ENCODE data around the gene PCARE. TPM values are rescaled to one million over a fixed set of nuclear protein-coding genes. Genes with fewer than 3 reads are reported as not detected.

PCARE gene
- total and polyA plus RNA-seq, 2 experiments from 2014 or later, result not detected

GRCh38 chr2:29066271-29066860 lies 8.0 kb downstream of the PCARE start:
- no peaks in the 10 kb centered on the region for H3K27me3 ChIP-seq (ENCODE audit: insufficient read depth)
- peaks cover 17% of the 10 kb centered on the region for H3K4me1 Mint-ChIP-seq
- H3K27ac Mint-ChIP-seq, result no peak overlapping the region
- H3K4me2 ChIP-seq, result no peak overlapping the region
- H3F3A ChIP-seq (replicated peaks; ENCODE audit: low read depth), result no peaks in the 10 kb centered on the region
- no peaks in the 10 kb centered on the region for H3K9me3 Mint-ChIP-seq
- H3K36me3 ChIP-seq (ENCODE audit: insufficient read depth), result no peaks in the 10 kb centered on the region
- no peaks in the 10 kb centered on the region for H4K20me1 ChIP-seq (replicated peaks; ENCODE audit: insufficient read depth)
- H3K27me3 Mint-ChIP-seq (ENCODE audit: insufficient read depth, low read depth, poor library complexity), result peaks cover 7% of the 10 kb centered on the region
- TF ChIP-seq STAT1 (IDR thresholded peaks at IDR 0.05; ENCODE audit: unreplicated experiment), result no peak
- TF ChIP-seq REST (IDR thresholded peaks at IDR 0.05; ENCODE audit: unreplicated experiment), result no peak
- TF ChIP-seq POLR2AphosphoS5 (IDR thresholded peaks at IDR 0.05; ENCODE audit: low read depth), result no peak
- TF ChIP-seq CTCF (conservative IDR thresholded peaks at IDR 0.05; ENCODE audit: low read depth in 2 of 2), result no peak
- no peak for TF ChIP-seq EZH2phosphoT487 (IDR thresholded peaks at IDR 0.05; ENCODE audit: unreplicated experiment)
- TF ChIP-seq ETS1 (IDR thresholded peaks at IDR 0.05), result no peak
- no peak for TF ChIP-seq NANOG (IDR thresholded peaks at IDR 0.05; ENCODE audit: borderline replicate concordance)
- no peaks in the 10 kb centered on the region for H3K9me2 ChIP-seq (ENCODE audit: insufficient read depth)
- H3K4me1 ChIP-seq (ENCODE audit: insufficient read depth), result no peaks in the 10 kb centered on the region; the same call in 1 of the 2 replicates
- ATAC-seq (no peak), DNase-seq (ENCODE audit: low spot score) (no peak)
- no peak overlapping the region for H3K4me3 Mint-ChIP-seq
- no peak overlapping the region for H3K27ac ChIP-seq (ENCODE audit: low read depth)
- H3K79me2 ChIP-seq (replicated peaks; ENCODE audit: insufficient read depth), result no peaks in the 10 kb centered on the region
- no peak overlapping the region for H3K4me3 ChIP-seq
- H2AFZ ChIP-seq, result no peak overlapping the region
- no peaks in the 10 kb centered on the region for H3K36me3 Mint-ChIP-seq (ENCODE audit: low read depth)

- Histone ChIP-seq H3K27me3 (ENCODE audit: insufficient read depth) (no peaks in the 10 kb centered on the region), H3K4me2 (no peak overlapping the region)
- TF ChIP-seq ZNF331 (CRISPR knock-in tag; IDR thresholded peaks at IDR 0.05; ENCODE audit: low read depth), result no peak
These were observed 9.1 kb downstream of the PCARE start for GRCh38 chr2:29065068-29065811.

More at GRCh38 chr2:29065068-29065811, 9.1 kb downstream of the PCARE start:
- no peak overlapping the region for H3K27ac Mint-ChIP-seq
- Histone ChIP-seq H3K79me2 (replicated peaks; ENCODE audit: insufficient read depth) (no peaks in the 10 kb centered on the region), H3K27ac (ENCODE audit: low read depth) (no peak overlapping the region), H4K20me1 (replicated peaks; ENCODE audit: insufficient read depth) (no peaks in the 10 kb centered on the region), H3K4me1 (ENCODE audit: insufficient read depth) (no peaks in the 10 kb centered on the region; the same call in 1 of the 2 replicates), H3K9me2 (ENCODE audit: insufficient read depth) (no peaks in the 10 kb centered on the region), H2AFZ (peak overlapping the region; percentile 84), H3K4me3 (no peak overlapping the region), H3F3A (replicated peaks; ENCODE audit: low read depth) (no peaks in the 10 kb centered on the region), H3K36me3 (ENCODE audit: insufficient read depth) (no peaks in the 10 kb centered on the region)
- no peaks in the 10 kb centered on the region for H3K9me3 Mint-ChIP-seq
- peak; percentile 77 for ATAC-seq
- peaks cover 8% of the 10 kb centered on the region for H3K27me3 Mint-ChIP-seq (ENCODE audit: insufficient read depth, low read depth, poor library complexity)
- DNase-seq (ENCODE audit: low spot score), result no peak
- H3K4me1 Mint-ChIP-seq, result peaks cover 17% of the 10 kb centered on the region
- no peaks in the 10 kb centered on the region for H3K36me3 Mint-ChIP-seq (ENCODE audit: low read depth)
- H3K4me3 Mint-ChIP-seq, result no peak overlapping the region
